NCI-H2196 (cell line): Measurements from ENCODE around the gene CASP4.
"Not testable (repeated sequence)": the region's sequence is repeated elsewhere in the genome, so short reads cannot be mapped to it uniquely, and the experiment has no call there.

ENCODE experiments used
- DNase-seq: peaks from one replicate; lab custom pipeline; 2025; ENCODE audit not compliant: unreplicated experiment; lab: John Stamatoyannopoulos, UW

CASP4 gene

GRCh38 chr11:104957280-104957679 is 11.1 kb downstream of the CASP4 start:
- DNase-seq: no peak

GRCh38 chr11:104956528-104956927 is 11.8 kb downstream of the CASP4 start:
- no peak for DNase-seq

GRCh38 chr11:104946907-104947306 is 21.5 kb downstream of the CASP4 start:
- peak; percentile 3 for DNase-seq

GRCh38 chr11:104944076-104944475 is 24.3 kb downstream of the CASP4 start:
- no peak for DNase-seq

GRCh38 chr11:104943561-104943960 is 24.8 kb downstream of the CASP4 start:
- DNase-seq: no peak

GRCh38 chr11:104934594-104934993 is 33.8 kb downstream of the CASP4 start:
- no peak for DNase-seq

- not testable (repeated sequence) for DNase-seq
Measured at GRCh38 chr11:104934073-104934472, 34.3 kb downstream of the CASP4 start.

GRCh38 chr11:104928811-104929210 is 39.6 kb downstream of the CASP4 start:
- DNase-seq: no peak

- DNase-seq: no peak
Measured at GRCh38 chr11:104926771-104927611, 41.4 kb downstream of the CASP4 start.

GRCh38 chr11:104925850-104926249 is 42.5 kb downstream of the CASP4 start:
- no peak for DNase-seq

GRCh38 chr11:104918113-104918824 is 50.1 kb downstream of the CASP4 start:
- DNase-seq: no peak

GRCh38 chr11:104917271-104918112 is 50.9 kb downstream of the CASP4 start:
- DNase-seq: no peak

GRCh38 chr11:104916442-104916841 is 51.9 kb downstream of the CASP4 start:
- DNase-seq: no peak

GRCh38 chr11:104912102-104912501 is 56.3 kb downstream of the CASP4 start:
- DNase-seq: no peak

GRCh38 chr11:104908186-104908531 is 60.2 kb downstream of the CASP4 start:
- DNase-seq: no peak

GRCh38 chr11:104907521-104908185 is 60.7 kb downstream of the CASP4 start:
- no peak for DNase-seq

GRCh38 chr11:104905271-104905670 is 63.1 kb downstream of the CASP4 start:
- no peak for DNase-seq

GRCh38 chr11:104899226-104899625 is 69.1 kb downstream of the CASP4 start:
- no peak for DNase-seq

- no peak for DNase-seq
Measured at GRCh38 chr11:104898685-104899013, 69.7 kb downstream of the CASP4 start.

GRCh38 chr11:104897891-104898684 is 70.3 kb downstream of the CASP4 start, which contains the start of gene CASP12:
Gene CASP12, minus strand, starts transcription at chr11:104898460.
- no peak for DNase-seq
